Fibroblast of lung (primary cell): ENCODE results near the gene NTNG1.

ENCODE experiments used
- EZH2 ChIP-seq: IDR thresholded peaks from 2 replicates; pipeline ENCODE4 v1.5.1; 2012; ENCODE audit warnings: low read length, control low read depth, mild to moderate bottlenecking; ENCODE audit errors: missing control alignments
- TF ChIP-seq, protein P1 (sequence below), 2 donors: IDR thresholded peaks in 1 of 2; conservative IDR thresholded peaks in 1 of 2; 1 replicate in 1 of 2; 2 replicates in 1 of 2; pipeline ENCODE4 v1.5.1; 2011 to 2012; ENCODE audit warnings: low read length in 2 of 2, control low read depth in 1 of 2, inconsistent platforms in 1 of 2, low read depth in 1 of 2, mild to moderate bottlenecking in 1 of 2

DNA sequence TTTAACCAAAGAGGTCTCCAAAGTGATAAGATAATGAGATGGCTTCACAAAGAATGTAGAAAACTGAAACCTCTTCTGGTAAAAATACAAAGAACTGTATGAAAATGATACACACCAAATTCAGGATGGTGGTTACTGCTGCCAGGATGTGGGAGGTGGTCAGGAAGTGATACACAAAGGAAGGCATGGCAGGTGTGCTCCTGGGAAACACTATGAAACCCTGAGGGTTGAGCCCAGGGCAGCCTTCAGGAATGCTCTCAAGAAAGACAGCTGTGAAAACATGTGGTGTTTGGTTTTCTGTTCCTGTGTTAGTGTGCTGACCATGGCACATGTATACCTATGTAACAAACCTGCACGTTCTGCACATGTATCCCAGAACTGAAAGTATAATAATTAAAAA, 109.3 kb downstream of the NTNG1 start:
- TF ChIP-seq EZH2 = no peak
- TF ChIP-seq, protein P1, sequence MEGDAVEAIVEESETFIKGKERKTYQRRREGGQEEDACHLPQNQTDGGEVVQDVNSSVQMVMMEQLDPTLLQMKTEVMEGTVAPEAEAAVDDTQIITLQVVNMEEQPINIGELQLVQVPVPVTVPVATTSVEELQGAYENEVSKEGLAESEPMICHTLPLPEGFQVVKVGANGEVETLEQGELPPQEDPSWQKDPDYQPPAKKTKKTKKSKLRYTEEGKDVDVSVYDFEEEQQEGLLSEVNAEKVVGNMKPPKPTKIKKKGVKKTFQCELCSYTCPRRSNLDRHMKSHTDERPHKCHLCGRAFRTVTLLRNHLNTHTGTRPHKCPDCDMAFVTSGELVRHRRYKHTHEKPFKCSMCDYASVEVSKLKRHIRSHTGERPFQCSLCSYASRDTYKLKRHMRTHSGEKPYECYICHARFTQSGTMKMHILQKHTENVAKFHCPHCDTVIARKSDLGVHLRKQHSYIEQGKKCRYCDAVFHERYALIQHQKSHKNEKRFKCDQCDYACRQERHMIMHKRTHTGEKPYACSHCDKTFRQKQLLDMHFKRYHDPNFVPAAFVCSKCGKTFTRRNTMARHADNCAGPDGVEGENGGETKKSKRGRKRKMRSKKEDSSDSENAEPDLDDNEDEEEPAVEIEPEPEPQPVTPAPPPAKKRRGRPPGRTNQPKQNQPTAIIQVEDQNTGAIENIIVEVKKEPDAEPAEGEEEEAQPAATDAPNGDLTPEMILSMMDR (conservative IDR thresholded peaks at IDR 0.05 in 1 of 2, IDR thresholded peaks at IDR 0.05 in 1 of 2; ENCODE audit: low read depth in 1 of 2, low read length in 2 of 2) = no peak
